ENCODE data around the gene ADCY6.

ADCY6 gene

DNA sequence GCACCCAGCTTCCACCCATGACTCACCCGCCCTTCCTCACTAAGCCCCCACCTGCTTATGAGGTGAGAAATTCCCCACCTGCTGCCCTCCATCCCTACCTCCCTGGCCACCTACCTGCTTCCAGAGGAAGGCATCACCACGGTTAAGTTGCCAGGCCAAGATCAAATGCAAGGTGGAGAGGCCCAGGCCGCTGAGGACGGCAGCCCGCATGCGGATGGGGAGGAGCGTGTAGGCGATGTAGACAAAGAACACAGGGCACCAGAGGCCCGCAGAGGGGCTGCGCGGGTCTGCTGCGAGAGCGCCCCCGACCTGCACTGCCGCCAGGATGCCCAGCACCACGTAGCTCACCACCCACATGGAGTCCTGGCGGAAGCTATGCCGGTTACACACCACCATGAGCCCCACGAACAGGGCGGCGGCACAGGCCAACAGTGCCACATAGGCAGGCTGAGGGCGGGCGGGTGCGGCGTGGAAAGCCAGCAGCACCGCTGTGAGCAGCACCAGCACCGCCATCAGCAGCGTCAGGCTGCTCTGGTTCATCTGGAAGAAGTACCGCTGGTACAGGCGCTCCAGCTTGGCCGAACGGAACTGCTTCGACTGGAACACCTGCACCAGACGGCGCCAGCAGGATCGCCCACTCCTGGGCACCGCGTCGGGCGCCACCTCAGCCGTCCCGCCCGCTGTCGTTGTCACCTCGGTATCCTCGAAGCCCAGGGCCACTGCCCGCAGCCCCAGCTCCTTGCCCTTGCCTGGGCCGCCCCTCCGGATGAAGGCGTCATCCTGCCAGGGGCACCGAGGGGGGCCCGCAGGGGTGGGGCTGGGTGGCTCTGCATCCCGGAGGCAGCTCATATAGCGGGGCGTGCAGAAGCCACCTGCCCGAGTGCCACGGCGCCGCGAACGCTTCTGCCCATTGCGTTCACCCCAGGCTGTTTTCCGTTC lies 6.2 kb downstream of the ADCY6 start:
- DNase-seq, result no peak

DNA sequence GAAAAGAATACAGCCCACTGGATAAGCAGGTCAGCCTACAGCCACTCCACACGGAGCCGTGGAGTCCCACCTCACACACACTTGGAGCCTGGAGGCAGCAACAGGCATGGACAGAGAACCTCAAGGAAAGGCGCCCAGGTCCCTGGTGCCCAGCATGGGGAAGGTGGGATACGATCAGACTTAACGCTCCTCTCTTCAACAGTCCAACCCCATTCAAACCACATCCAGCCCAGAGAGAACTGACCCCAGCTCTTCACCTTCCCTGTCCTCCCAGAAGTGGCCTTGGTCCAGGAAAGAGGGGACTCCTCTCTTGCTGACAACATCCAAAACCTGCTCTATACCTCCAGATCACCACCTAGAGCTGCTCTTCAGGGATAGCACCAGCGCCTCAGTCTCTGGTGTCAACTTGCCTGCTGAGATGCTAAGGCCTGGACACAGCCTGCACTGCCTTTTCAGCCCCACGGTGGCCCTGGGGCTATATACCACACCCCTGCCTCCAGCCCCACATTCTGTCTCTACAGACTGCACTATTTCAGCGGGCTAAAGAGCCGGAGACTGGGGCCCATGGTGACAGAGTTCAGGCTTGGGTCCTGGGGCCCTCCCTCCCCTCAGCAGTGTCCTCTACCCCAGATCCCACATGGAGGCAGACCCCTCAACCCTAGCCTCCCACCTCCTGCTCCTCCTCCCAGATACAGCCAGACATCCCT lies 7.0 kb downstream of the ADCY6 start:
- no peak for DNase-seq

DNA sequence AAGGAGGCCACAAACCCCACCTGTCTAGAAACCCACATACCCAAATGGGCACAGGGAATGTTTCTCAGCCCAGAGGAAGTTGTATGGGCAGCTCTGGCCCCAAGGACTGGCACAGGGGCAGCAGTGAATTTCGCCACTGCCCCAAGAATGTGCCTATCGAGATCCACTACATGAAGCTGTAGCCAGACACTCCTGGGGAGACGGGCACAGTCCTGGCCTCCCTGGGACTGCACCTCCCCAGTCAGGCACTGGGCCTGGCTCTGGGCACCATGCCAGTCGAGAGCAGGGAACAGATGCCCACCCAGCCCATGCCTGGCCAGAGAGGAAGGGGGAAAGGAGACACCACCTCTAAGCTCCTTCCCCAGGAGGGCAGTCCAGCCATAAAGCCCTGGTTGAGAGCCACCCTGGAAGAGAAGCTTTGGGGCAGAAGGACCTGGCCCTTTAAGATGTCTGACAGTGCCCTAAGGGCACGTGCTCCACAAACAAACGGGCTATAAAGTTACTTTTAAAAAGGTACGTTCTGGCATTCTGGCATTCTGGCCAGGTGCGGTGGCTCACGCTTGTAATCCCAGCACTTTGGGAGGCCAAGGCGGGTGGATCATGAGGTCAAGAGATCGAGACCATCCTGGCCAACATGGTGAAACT lies 8.4 kb downstream of the ADCY6 start:
- no peak for DNase-seq

DNA sequence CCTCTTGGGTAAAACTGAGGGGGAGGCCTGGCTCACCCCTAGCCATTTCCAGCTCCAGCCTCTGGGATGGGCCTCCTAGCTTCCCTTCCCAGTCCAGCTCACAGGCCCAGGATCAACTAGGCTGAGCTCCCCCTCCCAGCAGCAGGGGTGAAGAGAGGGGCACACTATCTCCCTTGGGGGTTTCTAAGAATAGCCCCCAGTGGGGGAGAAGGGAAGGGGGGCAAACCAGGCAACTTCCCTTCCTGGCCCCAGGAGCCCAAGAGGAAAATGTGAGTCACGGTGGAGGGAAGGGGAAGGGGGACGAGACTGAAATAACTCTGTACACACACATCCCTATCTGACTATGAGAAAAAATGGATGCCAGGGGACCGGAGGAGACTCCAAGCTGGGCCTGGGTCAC lies 9.0 kb downstream of the ADCY6 start:
- DNase-seq, result no peak

DNA sequence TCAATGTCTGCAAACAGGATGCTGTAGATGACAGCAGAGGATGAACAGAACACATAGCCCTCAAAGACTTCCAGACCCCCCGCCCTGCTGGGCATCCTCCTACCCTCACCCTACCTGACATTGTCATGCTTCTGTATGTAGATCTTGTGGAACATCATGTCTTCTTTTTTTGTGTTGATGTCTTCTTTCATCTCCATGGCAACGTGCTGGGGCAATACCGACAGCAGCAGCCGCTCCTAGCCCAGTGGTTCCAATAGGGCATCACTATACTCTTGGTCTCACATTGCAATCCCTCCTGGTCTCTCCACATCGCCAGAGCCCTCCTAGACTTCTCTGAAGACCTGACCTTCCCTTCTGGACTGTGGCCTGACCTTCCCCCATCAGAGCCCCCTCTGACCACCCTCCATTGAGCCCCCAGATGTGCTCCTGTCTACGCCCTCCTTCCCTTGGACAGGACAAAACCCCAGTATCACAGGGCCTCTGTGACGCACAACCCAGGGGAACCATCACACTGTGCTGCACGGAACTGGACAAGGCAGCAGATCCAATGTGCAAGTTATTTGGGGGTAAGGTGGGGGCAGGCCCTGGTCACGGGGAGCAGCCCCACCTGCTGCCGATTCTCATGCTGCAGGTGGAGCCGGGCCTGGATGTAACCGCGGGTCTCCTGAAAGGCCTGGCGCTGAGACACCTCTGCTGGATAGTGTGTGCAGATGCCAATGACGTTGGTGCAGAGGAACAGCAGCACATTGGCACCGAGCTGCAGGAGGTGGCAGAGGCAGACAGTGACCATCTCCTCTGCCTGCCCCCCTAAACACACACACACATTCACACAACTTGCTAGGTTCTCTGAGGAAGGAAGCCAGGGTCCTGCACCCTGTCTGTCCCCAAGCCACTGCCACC lies 11.1 kb downstream of the ADCY6 start:
- DNase-seq, result no peak

DNA sequence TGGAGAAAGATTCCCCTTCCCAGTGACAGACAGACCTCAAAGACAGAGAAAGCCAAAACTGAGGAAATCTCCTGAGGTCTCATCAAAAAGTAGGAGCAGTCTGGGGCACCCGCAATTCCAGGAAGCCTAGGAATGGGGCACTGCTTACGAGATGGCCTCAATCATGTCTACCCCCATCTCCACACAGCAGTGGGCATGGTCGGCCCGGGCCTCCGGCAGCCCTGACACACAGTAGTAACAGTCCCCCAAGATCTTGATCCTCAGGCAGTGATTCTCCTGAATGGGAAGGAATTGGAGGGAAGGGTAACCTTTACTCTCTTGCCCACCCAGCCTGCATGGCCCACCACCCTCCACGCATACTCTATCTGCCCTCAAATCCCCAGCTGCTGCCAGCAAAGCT lies 11.9 kb downstream of the ADCY6 start:
- no peak for DNase-seq

DNA sequence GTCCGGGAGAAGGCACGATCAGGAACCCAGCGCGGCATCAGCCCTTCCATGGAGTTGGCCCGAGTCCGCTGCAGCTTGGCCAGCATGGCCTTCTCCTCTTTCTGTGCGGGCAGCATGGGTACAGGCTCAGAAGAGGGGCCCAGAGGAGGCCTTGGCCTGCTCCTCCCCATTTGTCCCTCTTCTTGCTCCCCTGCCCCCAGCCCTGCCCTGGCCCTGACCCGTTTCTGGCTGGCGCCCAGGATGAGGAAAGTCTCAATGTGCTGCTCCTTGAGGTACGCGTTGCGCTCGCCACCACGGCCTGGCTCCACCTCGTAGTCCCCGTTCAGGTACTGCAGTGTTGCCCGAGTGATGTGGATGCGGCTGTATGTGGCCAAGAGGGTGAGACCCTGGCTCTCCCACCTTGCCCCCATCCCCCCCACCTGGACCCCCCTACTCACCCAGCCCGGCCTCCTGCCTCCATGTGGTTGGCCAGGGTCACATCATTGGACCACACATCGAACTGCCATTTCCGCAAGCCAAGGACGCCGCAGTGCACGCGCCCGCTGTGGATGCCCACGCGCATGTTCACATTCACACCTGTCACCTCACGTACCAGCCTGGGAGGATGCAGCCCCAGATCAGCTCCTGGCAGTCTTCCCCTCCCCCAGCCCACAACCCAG lies 12.8 kb downstream of the ADCY6 start:
- no peak for DNase-seq

DNA sequence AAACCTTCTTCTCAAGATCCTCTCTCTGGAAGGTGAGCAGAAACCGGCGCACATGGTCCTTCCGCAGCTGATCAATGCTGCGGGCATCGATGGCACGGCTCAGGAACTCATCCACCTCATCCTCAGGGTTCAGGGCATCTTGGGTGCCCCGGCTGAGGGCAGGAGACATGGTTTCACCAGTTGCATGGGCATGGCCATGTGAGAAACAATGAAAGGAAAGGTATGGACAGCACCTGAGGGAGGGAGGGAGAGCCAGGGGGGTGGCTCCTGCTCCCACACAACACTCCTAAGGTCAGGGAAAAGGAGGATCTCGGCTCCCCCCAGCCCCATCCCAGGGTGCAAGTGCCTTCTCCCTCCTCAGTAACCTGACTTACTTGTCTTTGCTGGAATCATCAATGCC lies 13.6 kb downstream of the ADCY6 start:
- DNase-seq, result no peak

DNA sequence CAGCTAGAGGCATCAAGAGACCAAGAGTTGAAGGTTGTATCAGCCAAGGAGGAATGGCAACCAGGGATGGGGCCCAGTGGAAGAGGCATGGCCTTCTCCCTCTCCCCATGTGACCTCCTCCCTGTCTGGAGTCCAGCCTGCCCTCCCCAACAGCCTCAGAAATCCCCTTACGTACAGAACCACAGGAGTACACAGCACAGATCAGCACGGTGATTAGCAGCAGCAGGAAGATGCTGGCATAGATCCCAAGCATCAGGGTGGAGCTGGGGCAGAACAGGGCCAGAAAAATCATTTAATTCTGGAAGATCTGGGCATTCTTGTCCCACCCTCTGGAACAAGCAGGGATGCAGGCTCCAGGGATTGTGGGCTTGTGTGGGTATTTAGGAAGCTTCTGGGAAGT lies 14.4 kb downstream of the ADCY6 start:
- peak; percentile 24 for DNase-seq

DNA sequence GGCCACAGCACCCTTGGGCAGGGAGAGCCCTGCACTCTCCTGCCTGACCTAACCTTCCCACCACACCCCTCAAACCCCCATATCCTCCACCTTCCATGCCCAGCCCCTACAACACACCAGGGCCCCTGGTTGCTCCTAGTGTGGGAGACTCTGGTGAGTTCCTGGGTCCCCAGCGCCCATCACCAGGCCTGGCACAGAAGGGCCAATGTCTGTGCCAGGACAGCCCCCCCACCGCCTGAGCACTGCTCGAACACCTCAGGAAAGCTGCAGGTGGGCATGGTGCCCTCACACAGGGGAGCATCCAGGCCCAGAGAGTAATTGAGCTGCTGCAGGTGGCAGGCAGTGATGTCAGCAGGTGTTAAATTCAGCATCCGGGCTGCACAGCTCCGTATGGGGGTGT lies 15.2 kb downstream of the ADCY6 start:
- peak; percentile 55 for DNase-seq

DNA sequence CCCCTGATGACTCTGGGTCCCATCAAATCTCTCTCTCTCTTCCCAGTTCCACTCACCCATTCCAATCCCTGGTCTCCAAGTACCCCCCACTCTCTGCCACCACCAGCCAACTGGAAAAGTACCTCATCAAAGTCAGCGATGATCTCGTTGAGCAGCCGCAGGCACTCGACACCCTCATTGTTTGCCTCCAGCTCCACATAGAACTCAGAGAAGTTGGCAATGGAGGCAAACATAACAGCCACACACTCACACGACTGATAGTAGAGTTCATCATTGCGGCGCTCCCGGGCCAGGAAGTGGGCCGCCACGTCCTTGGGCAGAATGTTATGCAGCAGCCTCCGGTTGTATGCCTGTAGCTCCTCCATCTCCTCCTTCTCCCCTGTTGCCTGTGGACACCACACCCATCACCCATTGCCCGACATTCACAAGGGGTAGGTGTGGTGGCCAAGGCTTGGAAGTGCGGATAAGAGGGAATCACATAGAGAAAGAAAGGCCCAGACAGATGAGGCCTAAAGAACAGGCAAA lies 17.2 kb downstream of the ADCY6 start:
- DNase-seq, result no peak

DNA sequence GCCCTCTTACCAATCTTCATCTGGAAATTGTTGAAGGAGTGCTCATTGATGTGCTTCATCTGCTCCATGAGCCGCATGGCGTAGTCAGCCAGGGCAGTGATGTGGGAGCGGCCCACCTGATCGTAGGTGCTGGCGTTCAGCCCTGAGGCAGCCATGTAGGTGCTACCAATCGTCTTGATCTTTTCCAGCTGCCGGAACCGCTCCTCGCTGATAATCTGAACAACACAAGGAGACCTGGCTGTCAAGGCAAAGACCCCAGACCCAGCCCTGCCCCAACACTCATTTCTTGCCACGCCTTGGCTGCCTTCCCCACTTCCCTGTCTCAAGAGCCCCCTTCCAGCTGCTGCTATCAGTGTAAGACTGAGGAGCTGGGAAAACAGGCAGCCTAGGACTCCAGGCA lies 18.1 kb downstream of the ADCY6 start:
- no peak for DNase-seq

DNA sequence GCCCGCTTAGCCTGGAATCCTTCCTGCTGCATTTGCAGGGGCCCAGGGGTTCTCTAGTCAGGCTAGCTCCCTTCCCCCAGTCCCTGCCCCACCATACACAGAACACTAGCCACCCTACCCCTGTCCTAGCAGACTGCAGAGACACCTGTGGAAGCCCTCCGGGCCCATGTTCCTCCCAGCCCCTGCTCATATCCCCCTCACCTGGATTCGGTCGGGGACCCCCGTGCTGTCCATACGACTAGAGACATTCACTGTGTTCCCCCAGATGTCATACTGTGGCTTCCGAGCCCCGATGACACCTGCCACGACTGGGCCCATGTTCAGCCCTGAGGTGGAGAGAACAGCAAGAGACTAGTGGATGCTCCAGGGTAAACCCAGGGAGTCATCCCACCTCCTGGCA lies 20.2 kb downstream of the ADCY6 start:
- no peak for DNase-seq

DNA sequence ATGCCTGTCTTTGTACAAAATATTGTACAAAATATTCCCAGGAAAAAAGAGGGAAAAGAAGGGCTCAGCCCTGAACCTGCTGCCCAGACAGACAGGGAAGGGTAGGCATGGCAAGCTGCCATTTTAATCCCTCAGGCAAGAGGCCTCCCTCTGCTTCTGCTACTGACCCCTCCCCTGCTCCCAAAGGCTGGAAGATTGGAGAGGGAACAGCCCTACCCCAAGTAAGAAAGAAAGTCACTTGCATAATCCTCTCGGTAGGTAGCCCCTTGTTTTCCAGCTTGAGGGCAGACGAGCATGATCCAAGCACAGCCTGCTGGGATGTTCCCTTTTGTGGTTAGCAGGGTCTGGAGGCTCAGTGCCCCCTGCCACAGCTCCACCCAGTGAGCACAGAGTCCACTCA lies 20.7 kb downstream of the ADCY6 start:
- DNase-seq, result no peak

DNA sequence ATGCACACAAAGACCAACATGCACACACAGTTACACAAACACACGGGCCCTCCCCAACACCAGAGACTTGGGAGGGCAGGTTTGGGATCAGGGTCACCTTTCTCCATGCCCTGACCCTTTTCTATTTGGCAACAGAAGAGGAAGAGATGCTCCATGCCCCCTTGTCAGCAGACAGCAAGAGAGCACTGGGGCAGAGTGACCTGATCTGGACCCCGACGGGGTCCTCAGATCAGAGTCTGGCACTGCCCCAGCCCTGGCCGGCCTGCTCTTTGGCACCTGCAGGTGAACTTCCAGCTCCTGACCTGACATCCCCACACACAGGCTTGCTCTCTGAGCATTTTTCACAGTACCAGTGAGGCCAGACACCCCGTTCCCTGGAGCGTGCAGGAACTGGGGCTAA lies 21.4 kb downstream of the ADCY6 start:
- DNase-seq, result no peak

DNA sequence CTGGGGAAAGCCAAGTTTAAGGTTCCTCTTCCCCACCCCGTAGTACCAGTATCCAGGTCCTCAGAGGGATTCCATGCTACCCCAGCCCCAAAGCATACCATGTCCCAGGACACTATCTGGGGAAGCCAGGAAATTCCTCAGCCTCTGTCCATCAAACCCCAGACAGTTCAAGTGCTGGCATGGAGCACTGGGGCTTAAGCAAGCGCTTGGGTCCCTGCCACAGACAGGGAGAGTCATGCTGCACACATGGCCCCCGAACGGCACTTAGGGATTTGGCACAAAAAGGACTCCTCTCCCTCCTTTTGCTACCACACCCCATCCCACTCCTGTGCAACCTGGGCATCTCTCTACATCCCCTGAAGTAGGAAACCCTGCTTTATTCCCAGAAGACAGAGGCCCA lies 21.8 kb downstream of the ADCY6 start:
- no peak for DNase-seq

DNA sequence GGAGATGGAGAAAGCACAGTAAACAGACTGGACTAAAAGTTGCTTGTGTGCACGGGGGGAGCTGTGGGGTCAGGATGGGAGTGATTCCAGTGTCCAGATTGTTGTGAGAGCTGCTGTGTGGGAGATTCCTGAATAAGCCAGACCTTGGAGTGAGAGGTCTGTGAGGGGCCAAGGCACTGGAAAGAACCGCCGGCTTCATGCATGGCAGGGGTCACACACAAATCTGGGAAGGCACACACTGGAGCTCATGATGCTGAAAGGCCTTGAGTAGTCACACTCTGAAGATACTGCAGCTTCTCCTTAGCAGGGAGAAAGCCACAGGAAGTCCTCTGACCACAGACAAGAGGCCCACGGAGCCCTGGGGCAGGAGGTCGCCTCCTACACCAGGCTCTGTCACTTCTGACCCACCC lies 23.1 kb downstream of the ADCY6 start:
- DNase-seq, result no peak

DNA sequence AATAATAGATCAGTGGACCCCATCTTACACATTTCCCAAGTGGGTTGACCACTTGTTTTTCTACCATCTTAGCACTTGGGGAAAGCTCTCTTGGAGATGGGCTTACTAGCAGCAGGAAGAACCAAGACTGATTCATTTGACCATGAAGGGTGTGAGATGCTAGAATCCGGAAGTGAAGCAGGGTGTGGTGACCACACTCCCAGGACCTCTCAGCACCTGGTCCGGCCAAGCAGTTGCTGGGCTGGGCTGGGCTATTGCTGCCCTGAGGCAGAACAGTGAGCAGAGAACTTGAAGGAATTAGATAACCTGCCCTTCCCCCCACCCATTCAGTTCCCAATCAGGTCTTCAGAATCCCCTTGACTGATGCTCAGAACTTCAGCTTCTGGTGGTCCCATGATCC lies 24.4 kb downstream of the ADCY6 start:
- no peak for DNase-seq

DNA sequence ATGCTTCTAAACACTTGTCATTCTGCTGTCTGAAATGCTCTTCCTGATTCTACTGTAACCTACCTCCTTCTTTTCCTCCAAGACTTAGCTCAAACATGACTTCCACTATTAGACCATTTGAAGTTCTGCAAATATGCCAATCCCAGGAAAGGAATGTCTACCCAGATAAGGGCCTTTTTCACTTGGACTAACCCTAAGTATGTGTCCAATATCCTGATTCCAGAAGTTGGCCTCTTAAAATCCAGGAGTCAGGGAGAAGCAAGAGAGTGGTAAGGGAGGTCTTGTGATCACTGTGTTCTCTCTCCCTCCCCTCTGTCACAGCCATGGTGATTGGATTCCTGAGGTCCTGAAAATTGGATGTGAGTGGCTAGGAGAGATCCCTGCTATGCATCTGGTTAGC lies 30.2 kb downstream of the ADCY6 start:
- no peak for DNase-seq

DNA sequence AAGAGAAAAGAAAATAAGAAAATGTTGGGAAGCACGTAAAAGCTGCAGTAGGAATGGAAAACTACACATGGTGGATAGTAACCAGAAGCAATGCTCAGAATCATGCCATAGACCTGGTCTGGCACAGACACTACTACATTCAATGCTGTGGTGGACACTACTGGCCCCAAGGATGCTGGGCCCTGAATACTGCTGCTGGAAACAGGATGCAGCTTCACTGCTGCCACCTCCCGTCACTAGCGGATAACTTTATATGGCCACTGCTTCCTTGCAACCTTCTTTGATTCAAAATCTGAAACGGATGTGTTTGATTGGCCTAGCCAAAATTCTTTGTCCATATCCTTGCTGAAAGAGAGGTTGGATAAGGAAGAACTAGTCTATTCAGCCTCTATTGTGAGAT lies 30.7 kb downstream of the ADCY6 start:
- no peak for DNase-seq

DNA sequence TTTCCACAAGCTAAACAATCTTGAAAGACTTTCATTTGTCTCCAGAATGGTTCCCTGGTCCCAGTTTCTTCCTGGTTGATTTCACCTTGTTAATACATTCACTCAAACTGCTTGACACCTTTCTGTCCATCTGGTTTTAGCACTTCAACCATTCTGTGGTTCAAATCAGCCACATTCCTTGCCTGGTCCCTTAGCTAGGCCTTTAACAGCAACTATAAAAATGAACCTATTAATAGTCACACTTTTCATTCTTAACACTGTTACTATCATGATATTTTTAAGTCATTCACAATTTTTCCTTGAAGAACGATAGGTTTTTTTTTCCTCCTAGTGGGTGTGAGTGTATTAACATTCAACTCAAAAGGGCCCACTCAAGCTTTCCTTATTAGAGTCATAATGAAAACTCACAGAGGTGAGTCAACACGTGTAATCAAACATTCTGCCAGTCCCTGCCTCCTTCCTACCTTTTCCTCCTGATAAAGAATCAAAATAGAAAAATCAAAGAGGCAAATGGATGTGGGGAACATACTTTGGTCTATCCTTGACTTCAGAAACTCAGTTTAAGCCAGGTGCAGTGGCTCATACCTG lies 38.0 kb downstream of the ADCY6 start:
- no peak for DNase-seq

DNA sequence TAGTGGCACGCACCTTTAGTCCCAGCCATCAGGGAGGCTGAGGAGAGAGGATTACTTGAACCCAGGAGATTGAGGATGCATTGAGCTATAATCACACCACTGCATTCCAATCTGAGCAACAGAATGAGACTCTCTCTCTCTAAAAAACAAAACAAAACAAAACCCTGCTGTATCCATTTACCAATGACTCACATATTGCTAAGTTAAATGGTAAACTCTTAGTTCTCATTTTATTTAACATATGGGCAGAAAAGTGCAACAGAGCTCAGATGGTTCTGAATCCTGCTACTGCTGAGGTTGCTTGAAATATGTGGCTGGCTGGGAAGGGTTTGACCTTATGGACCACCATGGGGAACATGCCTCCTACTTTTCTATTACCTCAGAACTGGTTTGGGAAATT lies 38.7 kb downstream of the ADCY6 start:
- DNase-seq, result no peak
